Neural cell (in vitro differentiated cells): ENCODE data around the gene SLC16A3.

Source experiments
- CTCF ChIP-seq: fragments of 450-650 bp; IDR thresholded peaks from 2 replicates; pipeline ENCODE4 v1.5.1; 2014; ENCODE audit warnings: antibody characterized with exemption, mild to moderate bottlenecking, moderate library complexity; ENCODE audit not compliant: poor library complexity, severe bottlenecking
- EP300 ChIP-seq: fragments of 450-650 bp; conservative IDR thresholded peaks from 2 replicates; pipeline ENCODE4 v1.6.1; 2014; ENCODE audit warnings: antibody characterized with exemption, mild to moderate bottlenecking, moderate library complexity; ENCODE audit not compliant: poor library complexity, severe bottlenecking
- MXI1 ChIP-seq: fragments of 450-650 bp; conservative IDR thresholded peaks from 2 replicates; pipeline ENCODE4 v1.6.1; 2014; ENCODE audit warnings: antibody characterized with exemption, mild to moderate bottlenecking; ENCODE audit not compliant: poor library complexity, severe bottlenecking
- POLR2AphosphoS5 ChIP-seq: IDR thresholded peaks from 2 replicates; pipeline ENCODE4 v1.6.1; 2012
- RAD21 ChIP-seq: fragments of 450-650 bp; conservative IDR thresholded peaks from 2 replicates; pipeline ENCODE4 v1.6.1; 2014; ENCODE audit warnings: antibody characterized with exemption, mild to moderate bottlenecking, moderate library complexity
- SMC3 ChIP-seq: fragments of 450-650 bp; conservative IDR thresholded peaks from 2 replicates; pipeline ENCODE4 v1.6.1; 2014; ENCODE audit warnings: antibody characterized with exemption, mild to moderate bottlenecking, moderate library complexity; ENCODE audit not compliant: poor library complexity
- TAF1 ChIP-seq: IDR thresholded peaks from 2 replicates; pipeline ENCODE4 v1.6.1; 2012; ENCODE audit warnings: low read depth

DNA sequence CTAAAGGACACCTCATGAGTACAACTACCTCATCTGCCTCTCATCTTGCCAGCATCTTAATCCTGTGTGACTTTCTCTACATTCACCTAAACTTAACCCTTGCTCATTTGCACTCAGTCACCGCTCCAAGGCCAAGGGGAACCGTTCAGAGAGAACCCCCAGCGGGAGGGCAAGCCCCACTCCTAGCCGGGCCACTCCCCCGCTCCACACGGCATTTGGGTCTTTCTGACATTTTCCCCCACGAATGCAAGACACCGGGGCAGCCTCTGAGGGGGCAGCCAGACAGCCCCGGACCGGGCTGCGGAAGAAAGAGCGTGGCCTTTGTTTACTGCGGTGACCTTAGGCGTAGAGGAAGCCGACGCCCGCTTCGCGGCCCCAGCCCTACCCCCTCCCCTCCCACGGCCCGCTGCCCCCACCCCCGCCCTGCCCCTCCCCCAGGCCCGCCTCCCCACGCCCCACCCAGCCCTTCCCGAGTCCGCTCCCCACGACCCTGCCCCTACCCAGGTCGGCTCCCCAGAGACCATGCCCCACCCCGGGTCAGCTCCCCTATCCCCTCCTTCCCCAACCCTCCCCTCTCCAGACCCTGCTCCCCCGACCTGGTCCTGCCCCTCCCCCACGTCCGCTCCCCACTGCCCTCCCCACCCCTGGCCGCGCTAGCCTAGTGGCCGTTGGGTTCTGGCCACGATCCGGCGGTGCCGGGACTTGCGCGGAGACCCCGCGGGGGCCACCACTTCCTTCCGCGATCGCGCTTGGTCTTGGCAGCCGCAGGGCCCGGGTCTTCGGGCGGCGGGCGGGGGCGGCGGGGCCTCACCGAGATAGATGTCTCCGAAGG is 43.9 kb downstream of the SLC16A3 start:
- TF ChIP-seq CTCF: no peak
- TF ChIP-seq POLR2AphosphoS5: no peak
- TF ChIP-seq EP300: no peak
- TF ChIP-seq RAD21: no peak
- no peak for TF ChIP-seq TAF1
- no peak for TF ChIP-seq MXI1
- no peak for TF ChIP-seq SMC3
